K562 (cell line): ENCODE measurements around the gene CDH1. TPM values are rescaled to one million over a fixed set of nuclear protein-coding genes. Genes with fewer than 3 reads are reported as not detected.

Experiments
- ATAC-seq: fragments of 200-7000 bp; cut with Tn5 transposase; 3 replicates; pipeline ENCODE4 v1.9.1; 2020; ENCODE audit warnings: moderate library complexity
- BruUV-seq: library from RNA; stranded (reverse); fragments of 400-500 nt; replicated peaks from 2 replicates; lab custom pipeline; 2021; lab: Mats Ljungman, UMichigan
- CTCF ChIA-PET: fragments of 300-600 bp; formaldehyde crosslinking; extraction: SDS; loops from one replicate; lab custom pipeline; 2021; ENCODE audit warnings: low intra/inter-chr PET ratio; lab: Yijun Ruan, JAX
- POLR2A ChIA-PET: fragments of 300-600, 350-650 bp; sonication (Branson Sonifier 250); formaldehyde crosslinking; extraction: SDS; loops from one replicate; lab custom pipeline; 2021; ENCODE audit warnings: antibody characterized with exemption, inconsistent platforms; lab: Yijun Ruan, JAX
- DNase-seq, 4 experiments: peaks; one replicate each; pipeline versions ENCODE4 v3.0.0 to v3.0.0-alpha.2; 2011 to 2018; ENCODE audit warnings: low spot score in 3 of 4, mixed read lengths in 3 of 4; ENCODE audit errors: extremely low read depth in 1 of 4
- FAIRE-seq: peaks from 2 replicates; lab custom pipeline; 2011; peaks lifted over from hg19 to GRCh38; lab: Jason Lieb, UNC
- H2AFZ ChIP-seq: 2 replicates; pipeline ENCODE4 v1.6.0; 2011; ENCODE audit warnings: low read depth, low read length, control low read depth, inconsistent platforms
- H3K27ac ChIP-seq: fragments of 200-600 bp; 3 replicates; pipeline ENCODE4 v1.8.0; 2011; ENCODE audit warnings: low read depth, mild to moderate bottlenecking, control low read depth, inconsistent platforms, low read length, moderate library complexity, mixed read lengths; ENCODE audit errors: extremely low read depth
- H3K27me3 ChIP-seq, 2 experiments: fragments of 300-600 bp in 1 of 2; 2 replicates in 1 of 2; 3 replicates in 1 of 2; pipeline versions ENCODE4 v1.6.0 to v1.8.0; 2011; ENCODE audit warnings: inconsistent platforms in 2 of 2, low read length in 2 of 2, mild to moderate bottlenecking in 1 of 2, mixed read lengths in 1 of 2, moderate library complexity in 1 of 2; ENCODE audit not compliant: control insufficient read depth in 2 of 2, insufficient read depth in 2 of 2
- H3K36me3 ChIP-seq: fragments of 300-600 bp; 3 replicates; pipeline ENCODE4 v1.8.0; 2011; ENCODE audit warnings: mild to moderate bottlenecking, low read length, inconsistent platforms; ENCODE audit not compliant: control insufficient read depth, insufficient read depth
- H3K4me1 ChIP-seq, 2 experiments: fragments of 200-600 bp in 1 of 2; replicated peaks in 1 of 2; 2 replicates in 1 of 2; 3 replicates in 1 of 2; pipeline versions ENCODE4 v1.5.1 to v1.8.0; 2011; ENCODE audit warnings: inconsistent platforms in 2 of 2, low read length in 2 of 2, mild to moderate bottlenecking in 1 of 2, mixed read lengths in 1 of 2, moderate library complexity in 1 of 2; ENCODE audit not compliant: control insufficient read depth in 2 of 2, insufficient read depth in 2 of 2
- H3K4me2 ChIP-seq: 2 replicates; pipeline ENCODE4 v1.6.1; 2011; ENCODE audit warnings: low read length, control low read depth, inconsistent platforms, mixed read lengths; ENCODE audit not compliant: insufficient read depth
- H3K4me3 ChIP-seq: fragments of 200-600 bp; sonication (generic), shearing (Covaris generic); 2 replicates; pipeline ENCODE4 v1.5.1; 2016; ENCODE audit warnings: control low read depth, inconsistent platforms
- H3K79me2 ChIP-seq: fragments of 200-600 bp; 3 replicates; pipeline ENCODE4 v1.8.0; 2011; ENCODE audit warnings: low read length, inconsistent platforms; ENCODE audit not compliant: control insufficient read depth, insufficient read depth
- H3K9ac ChIP-seq, 2 experiments: 2 replicates each; pipeline versions ENCODE4 v1.6.0 to v1.6.1; 2011; ENCODE audit warnings: low read depth in 2 of 2, low read length in 2 of 2, control low read depth in 1 of 2, inconsistent platforms in 1 of 2, mild to moderate bottlenecking in 1 of 2, mixed read lengths in 1 of 2; ENCODE audit not compliant: insufficient read depth in 1 of 2
- H3K9me1 ChIP-seq: one replicate; pipeline ENCODE4 v1.6.0; 2011; ENCODE audit warnings: inconsistent platforms, mild to moderate bottlenecking, low read length, moderate library complexity; ENCODE audit not compliant: control insufficient read depth, insufficient read depth
- H3K9me3 ChIP-seq: replicated peaks from 2 replicates; pipeline ENCODE4 v1.5.1; 2011; ENCODE audit warnings: low read depth, low read length, inconsistent platforms; ENCODE audit not compliant: control insufficient read depth, insufficient read depth
- H4K20me1 ChIP-seq: replicated peaks from 2 replicates; pipeline ENCODE4 v1.6.1; 2011; ENCODE audit warnings: low read length, inconsistent platforms, mixed read lengths; ENCODE audit not compliant: control insufficient read depth, insufficient read depth
- ARHGAP35 ChIP-seq: fragments of 450-650 bp; IDR thresholded peaks from 2 replicates; pipeline ENCODE4 v1.6.1; 2018; ENCODE audit not compliant: partially characterized antibody
- CTCFL ChIP-seq: IDR thresholded peaks from 2 replicates; pipeline ENCODE4 v1.6.1; 2011; ENCODE audit warnings: borderline replicate concordance, low read depth, mild to moderate bottlenecking, moderate library complexity, low read length; ENCODE audit not compliant: insufficient read depth, poor library complexity, severe bottlenecking
- FOXP1 ChIP-seq: sonication (generic); formaldehyde crosslinking; IDR thresholded peaks from 2 replicates; pipeline ENCODE4 v1.8.0; 2022; ENCODE audit warnings: mild to moderate bottlenecking, missing genetic modification reagents
- THRAP3 ChIP-seq: fragments of 450-650 bp; IDR thresholded peaks from 2 replicates; pipeline ENCODE4 v1.6.1; 2016; ENCODE audit warnings: mild to moderate bottlenecking, inconsistent platforms, borderline replicate concordance
- YBX1 ChIP-seq: fragments of 450-650 bp; IDR thresholded peaks from 2 replicates; pipeline ENCODE4 v1.7.1; 2016; ENCODE audit warnings: mild to moderate bottlenecking
- ZNF212 ChIP-seq: fragments of 450-650 bp; formaldehyde crosslinking; IDR thresholded peaks from 2 replicates; pipeline ENCODE4 v1.4.0; 2020; ENCODE audit warnings: mild to moderate bottlenecking
- WGBS: fragments of 100-300 bp; shearing (Covaris generic); methylation state at CpG from one replicate; pipeline ENCODE4 v1.1.6; 2016; ENCODE audit warnings: low coverage, mixed read lengths; ENCODE audit not compliant: insufficient coverage; ENCODE audit errors: missing lambda C conversion rate; 5-methylcytosine and 5-hydroxymethylcytosine counted together
- in situ Hi-C: fragments of 300-500 bp; cut with MboI; formaldehyde crosslinking; loops from 4 replicates; pipeline ENCODE4 v1.15.0; 2018; ENCODE audit warnings: inconsistent platforms, mixed read lengths
- intact Hi-C: fragments of 100-400 bp; cut with micrococcal nuclease; formaldehyde crosslinking; loops from 2 replicates; pipeline ENCODE4 v1.14.2; 2022
- polyA plus RNA-seq, 8 experiments: library from polyadenylated mRNA; depleted of rRNA in 4 of 8; stranded (reverse) in 5 of 8; unstranded in 3 of 8; fragments of >200 nt; fragmentation: Nextera tagmentation in 2 of 8; fragmentation: Illumina TruSeq in 1 of 8; extraction: Ambion mirVana in 2 of 8; extraction: Trizol in 1 of 8; gene quantifications; 2 replicates each; pipeline versions ENCODE4 v1.2.1 to v1.2.3, GENCODE V29; 2011 to 2014; ENCODE audit warnings: inconsistent platforms in 1 of 8, missing spikeins in 1 of 8
- total RNA-seq, 7 experiments: library from RNA; depleted of rRNA in 6 of 7; stranded (reverse); fragments of >200 nt in 6 of 7; fragmentation: Illumina TruSeq in 2 of 7; extraction: Trizol in 2 of 7; gene quantifications; 2 replicates each; pipeline versions ENCODE4 v1.2.1 to v1.2.3, GENCODE V29; 2011 to 2021; ENCODE audit warnings: low replicate concordance in 1 of 7

Gene CDH1
- total and polyA plus RNA-seq, 9 of the 15 experiments (the other 6 are each of a cell fraction or from before 2014, with no cell fraction given), result 0.01 to 0.69 TPM; not detected in 7

- Histone ChIP-seq H3K4me1 (peaks cover 7 to 10% of the 10 kb centered on the region in 2 experiments; a peak in 4 of 5 replicates), H3K36me3 (no peaks in the 10 kb centered on the region), H3K9me3 (no peaks in the 10 kb centered on the region), H3K79me2 (no peaks in the 10 kb centered on the region), H3K4me2 (no peak overlapping the region), H3K9ac (no peak overlapping the region), H3K4me3 (no peak overlapping the region), H3K27me3 (no peaks in the 10 kb centered on the region), H2AFZ (no peak overlapping the region), H3K9me1 (no peaks in the 10 kb centered on the region), H4K20me1 (no peaks in the 10 kb centered on the region), H3K27ac (no peak overlapping the region)
- CTCF ChIA-PET, result no interaction called here
- no TSS peak for BruUV-seq
- DNase-seq (no peak), FAIRE-seq (no peak), ATAC-seq (no peak)
- in situ Hi-C loops, result no loop called here
- no peak for TF ChIP-seq CTCFL
- TF ChIP-seq YBX1, result no peak
- TF ChIP-seq ARHGAP35, result no peak
- no peak for TF ChIP-seq FOXP1 (CRISPR knock-in tag)
- no peak for TF ChIP-seq ZNF212 (CRISPR knock-in tag)
- no peak for TF ChIP-seq THRAP3
- POLR2A ChIA-PET, result interaction anchor here (1.0 kb wide), 1 partner anchor 10 kb away, joined by 3 read pairs; no protein-coding TSS in a partner anchor
- WGBS, result 18% methylated on average over 1 of the region's 2 CpGs
- intact Hi-C loops, result no loop called here
These were observed 17.1 kb upstream of the CDH1 start for GRCh38 chr16:68719993-68720489.
